IPS-18c (cell line): Measurements from ENCODE around the gene FGFR3.

Experiments used
- H3K4me3 ChIP-seq: 2 replicates; pipeline ENCODE4 v1.7.0; 2013; ENCODE audit warnings: low read depth, mild to moderate bottlenecking, low read length, moderate library complexity; ENCODE audit not compliant: insufficient read depth
- H3K9me3 ChIP-seq: one replicate; pipeline ENCODE4 v1.6.1; 2013; ENCODE audit warnings: mild to moderate bottlenecking, low read length, moderate library complexity; ENCODE audit not compliant: control insufficient read depth, insufficient read depth

FGFR3 gene

DNA sequence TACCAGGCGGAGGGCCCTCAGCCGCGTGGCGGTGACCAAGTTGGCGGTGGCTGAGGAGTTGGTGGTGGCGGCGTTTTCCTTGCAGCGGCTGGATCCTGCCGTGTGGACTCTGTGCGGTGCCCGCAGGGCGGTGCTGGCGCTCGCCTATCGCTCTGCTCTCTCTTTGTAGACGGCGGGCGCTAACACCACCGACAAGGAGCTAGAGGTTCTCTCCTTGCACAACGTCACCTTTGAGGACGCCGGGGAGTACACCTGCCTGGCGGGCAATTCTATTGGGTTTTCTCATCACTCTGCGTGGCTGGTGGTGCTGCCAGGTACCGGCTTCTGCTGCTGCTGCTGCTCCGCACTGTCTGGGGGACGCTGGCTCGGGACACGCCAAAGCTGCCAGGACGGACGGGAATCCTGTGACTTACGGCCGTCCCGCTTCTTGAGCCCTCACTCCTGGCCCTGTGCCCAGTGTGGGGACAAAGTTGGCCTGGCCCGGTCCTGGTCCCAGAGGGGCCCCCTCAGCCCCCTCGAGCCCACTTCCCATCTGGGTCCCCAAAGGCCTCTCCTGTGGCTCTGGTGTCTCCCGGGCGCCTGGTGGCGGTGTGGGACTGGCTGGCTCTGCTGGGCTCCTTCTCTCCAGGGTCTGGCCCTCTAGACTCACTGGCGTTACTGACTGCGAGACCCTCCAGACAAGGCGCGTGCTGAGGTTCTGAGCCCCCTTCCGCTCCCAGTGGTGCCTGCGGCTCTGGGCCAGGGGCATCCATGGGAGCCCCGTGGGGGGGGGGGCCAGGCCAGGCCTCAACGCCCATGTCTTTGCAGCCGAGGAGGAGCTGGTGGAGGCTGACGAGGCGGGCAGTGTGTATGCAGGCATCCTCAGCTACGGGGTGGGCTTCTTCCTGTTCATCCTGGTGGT is 10.7 kb downstream of the FGFR3 start:
- Histone ChIP-seq H3K4me3 (no peak overlapping the region; the same call in 1 of the 2 replicates), H3K9me3 (no peaks in the 10 kb centered on the region)

DNA sequence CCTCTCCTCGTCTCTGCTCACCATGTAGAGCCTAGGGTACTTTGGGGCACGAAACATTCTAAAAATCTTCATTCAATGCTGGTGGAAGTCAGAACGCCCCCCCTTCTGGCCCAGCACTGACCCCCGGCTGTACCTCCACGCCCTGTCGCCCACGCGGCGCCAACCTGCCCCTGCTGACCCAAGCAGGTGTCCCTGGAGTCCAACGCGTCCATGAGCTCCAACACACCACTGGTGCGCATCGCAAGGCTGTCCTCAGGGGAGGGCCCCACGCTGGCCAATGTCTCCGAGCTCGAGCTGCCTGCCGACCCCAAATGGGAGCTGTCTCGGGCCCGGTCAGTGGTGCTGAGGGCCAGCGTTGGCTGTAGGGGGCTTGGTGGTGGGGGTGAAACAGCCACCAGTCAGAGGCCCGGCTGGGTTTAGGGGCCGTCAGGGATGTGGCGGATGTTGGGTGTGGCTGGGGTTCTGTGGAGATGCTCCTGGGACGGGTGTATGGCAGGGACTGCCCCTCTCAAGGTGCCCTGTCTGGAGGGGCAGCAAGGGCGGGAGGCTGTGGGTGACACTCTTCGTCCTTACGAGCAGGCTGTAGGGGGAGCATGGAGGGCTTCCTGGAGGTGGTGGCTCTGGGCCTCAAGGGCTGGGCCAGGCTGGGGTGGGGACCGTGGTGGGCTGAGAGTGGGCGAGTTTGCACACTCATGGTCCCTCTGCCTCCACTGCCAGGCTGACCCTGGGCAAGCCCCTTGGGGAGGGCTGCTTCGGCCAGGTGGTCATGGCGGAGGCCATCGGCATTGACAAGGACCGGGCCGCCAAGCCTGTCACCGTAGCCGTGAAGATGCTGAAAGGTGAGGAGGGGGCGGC is 11.8 kb downstream of the FGFR3 start:
- no peak overlapping the region for H3K4me3 ChIP-seq
- no peaks in the 10 kb centered on the region for H3K9me3 ChIP-seq

DNA sequence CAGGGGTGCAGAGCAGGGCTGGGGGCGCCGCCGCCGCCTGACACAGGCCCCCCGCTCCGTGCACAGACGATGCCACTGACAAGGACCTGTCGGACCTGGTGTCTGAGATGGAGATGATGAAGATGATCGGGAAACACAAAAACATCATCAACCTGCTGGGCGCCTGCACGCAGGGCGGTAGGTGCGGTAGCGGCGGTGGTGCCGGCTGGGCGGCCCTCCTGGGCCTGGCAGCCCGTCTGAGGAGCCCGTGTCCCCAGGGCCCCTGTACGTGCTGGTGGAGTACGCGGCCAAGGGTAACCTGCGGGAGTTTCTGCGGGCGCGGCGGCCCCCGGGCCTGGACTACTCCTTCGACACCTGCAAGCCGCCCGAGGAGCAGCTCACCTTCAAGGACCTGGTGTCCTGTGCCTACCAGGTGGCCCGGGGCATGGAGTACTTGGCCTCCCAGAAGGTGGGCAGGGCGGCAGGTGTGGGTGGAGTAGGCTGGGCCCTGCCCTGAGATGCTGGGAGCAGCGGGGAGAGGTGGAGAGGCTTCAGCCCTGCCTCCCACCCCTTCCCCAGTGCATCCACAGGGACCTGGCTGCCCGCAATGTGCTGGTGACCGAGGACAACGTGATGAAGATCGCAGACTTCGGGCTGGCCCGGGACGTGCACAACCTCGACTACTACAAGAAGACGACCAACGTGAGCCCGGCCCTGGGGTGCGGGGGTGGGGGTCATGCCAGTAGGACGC is 12.6 kb downstream of the FGFR3 start:
- H3K4me3 ChIP-seq, result no peak overlapping the region

DNA sequence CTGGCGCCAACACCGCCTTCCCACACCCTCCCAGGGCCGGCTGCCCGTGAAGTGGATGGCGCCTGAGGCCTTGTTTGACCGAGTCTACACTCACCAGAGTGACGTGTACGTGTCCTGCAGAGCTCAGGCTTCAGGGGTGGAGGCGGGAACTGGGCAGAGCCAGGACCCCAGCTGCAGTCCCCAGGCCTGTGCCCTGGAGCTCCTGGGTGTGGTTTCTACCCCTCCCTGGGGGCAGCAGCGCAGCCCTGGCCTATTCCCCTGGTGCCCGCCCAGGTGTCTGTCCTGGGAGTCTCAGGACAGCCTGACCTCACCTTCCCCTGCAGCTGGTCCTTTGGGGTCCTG is 13.1 kb downstream of the FGFR3 start:
- peaks cover 2% of the 10 kb centered on the region for H3K9me3 ChIP-seq
- no peak overlapping the region for H3K4me3 ChIP-seq

More for the DNA sequence above, 12.6 kb downstream of the FGFR3 start:
- peaks cover under 1% of the 10 kb centered on the region for H3K9me3 ChIP-seq

DNA sequence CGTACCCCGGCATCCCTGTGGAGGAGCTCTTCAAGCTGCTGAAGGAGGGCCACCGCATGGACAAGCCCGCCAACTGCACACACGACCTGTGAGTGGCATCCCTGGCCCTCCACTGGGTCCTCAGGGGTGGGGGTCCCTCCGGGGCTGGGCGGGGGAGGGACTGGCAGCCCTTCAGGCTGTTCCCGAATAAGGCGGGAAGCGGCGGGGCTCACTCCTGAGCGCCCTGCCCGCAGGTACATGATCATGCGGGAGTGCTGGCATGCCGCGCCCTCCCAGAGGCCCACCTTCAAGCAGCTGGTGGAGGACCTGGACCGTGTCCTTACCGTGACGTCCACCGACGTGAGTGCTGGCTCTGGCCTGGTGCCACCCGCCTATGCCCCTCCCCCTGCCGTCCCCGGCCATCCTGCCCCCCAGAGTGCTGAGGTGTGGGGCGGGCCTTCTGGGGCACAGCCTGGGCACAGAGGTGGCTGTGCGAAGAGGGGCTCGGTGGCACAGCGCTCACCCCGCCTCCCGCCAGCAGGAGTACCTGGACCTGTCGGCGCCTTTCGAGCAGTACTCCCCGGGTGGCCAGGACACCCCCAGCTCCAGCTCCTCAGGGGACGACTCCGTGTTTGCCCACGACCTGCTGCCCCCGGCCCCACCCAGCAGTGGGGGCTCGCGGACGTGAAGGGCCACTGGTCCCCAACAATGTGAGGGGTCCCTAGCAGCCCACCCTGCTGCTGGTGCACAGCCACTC is 13.7 kb downstream of the FGFR3 start:
- Histone ChIP-seq H3K9me3 (peaks cover 2% of the 10 kb centered on the region), H3K4me3 (no peak overlapping the region)

DNA sequence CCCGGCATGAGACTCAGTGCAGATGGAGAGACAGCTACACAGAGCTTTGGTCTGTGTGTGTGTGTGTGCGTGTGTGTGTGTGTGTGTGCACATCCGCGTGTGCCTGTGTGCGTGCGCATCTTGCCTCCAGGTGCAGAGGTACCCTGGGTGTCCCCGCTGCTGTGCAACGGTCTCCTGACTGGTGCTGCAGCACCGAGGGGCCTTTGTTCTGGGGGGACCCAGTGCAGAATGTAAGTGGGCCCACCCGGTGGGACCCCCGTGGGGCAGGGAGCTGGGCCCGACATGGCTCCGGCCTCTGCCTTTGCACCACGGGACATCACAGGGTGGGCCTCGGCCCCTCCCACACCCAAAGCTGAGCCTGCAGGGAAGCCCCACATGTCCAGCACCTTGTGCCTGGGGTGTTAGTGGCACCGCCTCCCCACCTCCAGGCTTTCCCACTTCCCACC is 14.3 kb downstream of the FGFR3 start:
- H3K4me3 ChIP-seq, result no peak overlapping the region
- H3K9me3 ChIP-seq, result peaks cover 2% of the 10 kb centered on the region

DNA sequence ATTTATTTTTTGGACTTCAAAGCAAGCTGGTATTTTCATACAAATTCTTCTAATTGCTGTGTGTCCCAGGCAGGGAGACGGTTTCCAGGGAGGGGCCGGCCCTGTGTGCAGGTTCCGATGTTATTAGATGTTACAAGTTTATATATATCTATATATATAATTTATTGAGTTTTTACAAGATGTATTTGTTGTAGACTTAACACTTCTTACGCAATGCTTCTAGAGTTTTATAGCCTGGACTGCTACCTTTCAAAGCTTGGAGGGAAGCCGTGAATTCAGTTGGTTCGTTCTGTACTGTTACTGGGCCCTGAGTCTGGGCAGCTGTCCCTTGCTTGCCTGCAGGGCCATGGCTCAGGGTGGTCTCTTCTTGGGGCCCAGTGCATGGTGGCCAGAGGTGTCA is 15.3 kb downstream of the FGFR3 start:
- H3K9me3 ChIP-seq, result peaks cover 2% of the 10 kb centered on the region
- no peak overlapping the region for H3K4me3 ChIP-seq

DNA sequence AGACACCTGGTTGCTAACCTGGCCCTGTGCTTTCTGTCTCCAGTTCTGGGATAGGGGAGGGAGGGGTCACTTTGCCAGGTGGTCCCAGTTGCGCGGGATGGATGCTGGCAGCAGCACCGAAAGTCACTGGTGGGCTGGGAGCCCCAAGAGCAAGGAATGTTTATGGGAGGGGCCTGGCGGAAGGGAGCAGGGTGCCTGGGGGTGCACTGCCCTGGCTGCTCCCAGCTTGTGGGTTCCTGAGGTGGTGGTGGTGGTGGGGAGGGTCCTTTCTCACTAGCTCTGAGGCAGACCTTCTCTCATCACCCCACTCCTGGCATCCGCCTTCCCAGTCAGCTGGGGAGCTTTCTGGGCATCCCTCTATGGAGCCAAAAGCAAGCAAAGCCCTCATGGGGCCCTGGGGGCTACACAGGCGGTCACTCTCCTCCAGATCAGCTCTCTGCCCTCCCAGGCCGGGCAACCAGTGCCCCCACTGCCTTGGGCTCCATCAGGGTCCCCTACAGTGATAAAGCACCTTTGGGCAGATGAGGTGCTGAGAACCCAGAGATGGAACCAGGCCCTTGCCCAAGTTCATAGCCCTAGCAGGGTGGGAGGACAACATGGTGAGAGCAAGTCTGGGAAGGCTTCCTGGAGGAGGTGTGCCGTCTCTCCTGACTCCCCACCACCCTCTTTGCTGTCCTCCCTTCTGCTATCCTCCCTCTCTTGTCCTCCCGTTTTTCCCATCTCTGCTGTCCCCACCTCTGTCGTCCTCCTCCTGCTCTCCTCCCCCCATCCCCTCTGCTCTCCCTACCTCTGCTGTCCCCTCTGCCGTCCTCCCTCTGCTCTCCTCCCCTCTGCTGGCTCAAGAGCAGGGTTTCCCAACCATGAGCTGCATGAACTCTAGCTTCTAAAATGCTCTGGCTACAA is 16.0 kb downstream of the FGFR3 start:
- H3K4me3 ChIP-seq, result no peak overlapping the region
- H3K9me3 ChIP-seq, result peaks cover 2% of the 10 kb centered on the region

DNA sequence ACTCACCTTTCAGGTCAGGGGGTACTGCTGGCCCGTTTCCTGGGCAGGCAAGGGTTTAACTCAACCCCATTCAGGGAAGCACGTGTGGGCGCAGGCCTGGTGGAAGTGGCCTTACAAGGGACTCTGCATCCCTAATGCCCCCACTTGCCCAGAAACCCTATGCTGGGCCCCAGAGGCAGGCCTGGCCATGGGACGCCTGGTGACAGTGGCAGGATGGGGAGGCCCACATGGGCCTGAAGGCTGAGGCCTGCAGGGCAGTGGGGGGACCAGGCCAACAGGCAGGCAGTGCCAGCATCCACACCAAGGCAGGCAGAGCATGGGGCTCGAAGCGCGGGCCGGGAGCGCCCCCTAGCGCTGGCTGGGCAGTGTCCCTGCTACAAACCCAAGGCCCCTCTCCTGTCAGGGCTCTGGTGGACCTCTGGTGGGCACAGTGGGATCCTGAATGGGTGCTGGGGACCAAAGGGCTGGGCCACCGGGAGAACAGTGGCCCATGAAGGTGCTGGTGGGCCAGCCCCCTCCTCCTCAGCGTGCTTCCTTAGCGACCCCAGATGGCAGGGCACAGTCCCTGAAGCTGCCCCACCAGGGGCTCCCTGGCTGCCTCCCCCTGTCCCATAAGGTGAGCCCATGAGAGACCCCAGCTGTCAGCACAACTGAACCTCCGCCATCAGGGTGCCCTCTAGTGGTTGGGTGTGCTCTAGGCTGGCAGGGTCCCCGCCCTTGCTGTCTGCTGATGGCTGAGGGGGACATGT is 16.8 kb downstream of the FGFR3 start:
- peaks cover 2% of the 10 kb centered on the region for H3K9me3 ChIP-seq
- no peak overlapping the region for H3K4me3 ChIP-seq

DNA sequence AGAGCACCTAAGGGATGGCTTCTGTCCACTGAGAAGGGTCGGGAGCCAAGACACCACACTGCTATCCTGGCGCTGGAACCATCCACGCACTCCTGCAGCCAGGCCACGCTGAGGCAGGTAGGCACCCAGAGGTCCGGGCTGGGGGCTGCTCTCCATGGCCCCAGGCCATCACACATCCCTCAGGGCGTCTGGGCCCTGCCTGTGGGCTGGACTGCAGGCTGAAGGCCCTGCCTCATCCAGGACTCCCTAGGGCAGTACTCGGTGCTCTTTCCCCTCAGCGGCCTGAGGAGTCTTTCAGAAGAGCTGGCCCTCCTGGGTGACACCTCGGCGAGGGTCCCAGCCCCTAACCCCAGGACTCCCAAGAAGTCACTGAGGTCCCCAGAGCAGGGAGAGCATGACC is 17.7 kb downstream of the FGFR3 start:
- Histone ChIP-seq H3K4me3 (no peak overlapping the region), H3K9me3 (peaks cover 2% of the 10 kb centered on the region)

DNA sequence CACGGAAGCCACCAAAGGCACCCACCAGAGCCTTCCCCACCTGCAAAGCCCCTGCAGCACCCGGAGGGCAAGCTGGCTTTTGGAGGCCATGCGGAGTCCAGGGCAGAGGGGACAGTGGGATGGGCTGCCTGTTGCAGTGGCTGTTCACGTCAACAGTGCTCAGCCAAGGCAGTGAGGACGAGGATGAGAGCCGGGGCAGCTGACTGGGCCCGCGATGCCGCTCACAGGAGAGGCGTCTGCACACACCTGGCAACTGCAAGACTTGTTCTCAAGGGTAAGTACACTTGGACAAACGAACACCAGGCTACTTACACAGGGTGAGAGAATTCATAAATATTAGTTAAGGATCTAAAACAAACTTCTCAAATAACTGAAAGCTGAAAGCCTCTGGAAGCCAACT is 19.6 kb downstream of the FGFR3 start:
- Histone ChIP-seq H3K4me3 (no peak overlapping the region), H3K9me3 (peaks cover 2% of the 10 kb centered on the region)

DNA sequence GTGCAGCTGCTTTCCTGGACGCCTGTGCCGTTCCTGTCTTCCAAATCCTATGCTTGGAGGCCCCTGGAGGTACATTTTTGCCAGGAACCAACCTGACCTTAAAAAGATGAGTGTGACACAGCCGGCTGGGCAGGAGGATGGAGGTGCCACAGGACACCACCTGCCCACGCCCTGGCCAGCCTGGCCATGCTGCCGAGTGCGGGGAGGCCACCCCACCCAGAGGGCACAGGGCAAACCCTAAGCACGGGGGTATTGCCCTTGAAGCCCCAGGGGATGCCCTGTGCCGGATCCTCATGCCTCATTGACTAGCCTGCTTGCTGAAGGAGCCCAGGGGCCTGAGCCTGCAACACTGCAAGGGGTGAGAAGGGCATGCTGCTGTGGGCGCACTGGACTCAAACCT is 20.1 kb downstream of the FGFR3 start:
- no peak overlapping the region for H3K4me3 ChIP-seq
- peaks cover 2% of the 10 kb centered on the region for H3K9me3 ChIP-seq

DNA sequence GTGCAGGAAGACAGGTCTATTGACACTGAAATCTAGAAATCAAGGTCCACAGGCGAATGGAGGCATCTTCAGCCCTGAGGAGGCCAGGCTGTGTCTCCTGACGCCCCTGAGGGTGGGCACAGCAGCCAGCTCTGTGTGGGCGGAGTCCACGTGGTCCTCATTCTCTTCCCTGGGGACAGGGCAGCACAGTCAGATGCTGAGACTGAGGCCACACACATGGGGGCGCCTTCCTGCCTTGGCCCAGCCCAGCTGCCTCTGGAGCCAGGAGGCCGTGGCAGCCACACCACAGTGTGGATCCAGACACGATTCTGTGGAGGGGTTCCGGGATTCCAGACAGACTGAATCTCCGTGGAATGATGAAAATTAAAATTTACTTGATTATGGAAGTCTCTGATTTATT is 20.8 kb downstream of the FGFR3 start:
- H3K4me3 ChIP-seq, result no peak overlapping the region

DNA sequence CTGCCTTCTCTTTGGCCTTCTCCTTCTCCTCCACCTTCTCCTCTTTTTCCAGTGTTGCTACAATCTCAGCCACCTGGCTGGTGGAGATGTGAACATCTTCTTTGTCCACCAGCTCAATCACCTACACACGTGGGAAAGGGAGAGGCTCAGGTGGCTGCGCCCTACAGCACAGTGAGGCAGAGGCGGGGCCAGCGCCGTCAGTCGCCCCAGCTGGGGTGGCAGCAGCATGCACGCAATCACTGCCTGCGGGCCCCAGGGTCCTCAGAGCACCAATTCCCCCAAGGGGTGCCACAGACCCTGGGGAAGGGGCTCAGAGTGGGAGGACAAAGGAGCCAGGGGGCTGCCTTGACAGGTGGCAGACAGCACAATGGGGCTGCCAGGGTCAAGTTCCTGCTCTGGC is 21.4 kb downstream of the FGFR3 start:
- peaks cover 2% of the 10 kb centered on the region for H3K9me3 ChIP-seq
- no peak overlapping the region for H3K4me3 ChIP-seq

More for the DNA sequence above, 20.8 kb downstream of the FGFR3 start:
- H3K9me3 ChIP-seq, result peaks cover 2% of the 10 kb centered on the region
